AG08396 (cell line): ENCODE measurements around the gene BET1L.
"Not testable (repeated sequence)": the region's sequence is repeated elsewhere in the genome, so short reads cannot be mapped to it uniquely, and the experiment has no call there.

Experiments
- DNase-seq: peaks from one replicate; pipeline ENCODE4 v3.0.0; 2012; ENCODE audit warnings: low spot score, mixed read lengths

Gene BET1L

DNA sequence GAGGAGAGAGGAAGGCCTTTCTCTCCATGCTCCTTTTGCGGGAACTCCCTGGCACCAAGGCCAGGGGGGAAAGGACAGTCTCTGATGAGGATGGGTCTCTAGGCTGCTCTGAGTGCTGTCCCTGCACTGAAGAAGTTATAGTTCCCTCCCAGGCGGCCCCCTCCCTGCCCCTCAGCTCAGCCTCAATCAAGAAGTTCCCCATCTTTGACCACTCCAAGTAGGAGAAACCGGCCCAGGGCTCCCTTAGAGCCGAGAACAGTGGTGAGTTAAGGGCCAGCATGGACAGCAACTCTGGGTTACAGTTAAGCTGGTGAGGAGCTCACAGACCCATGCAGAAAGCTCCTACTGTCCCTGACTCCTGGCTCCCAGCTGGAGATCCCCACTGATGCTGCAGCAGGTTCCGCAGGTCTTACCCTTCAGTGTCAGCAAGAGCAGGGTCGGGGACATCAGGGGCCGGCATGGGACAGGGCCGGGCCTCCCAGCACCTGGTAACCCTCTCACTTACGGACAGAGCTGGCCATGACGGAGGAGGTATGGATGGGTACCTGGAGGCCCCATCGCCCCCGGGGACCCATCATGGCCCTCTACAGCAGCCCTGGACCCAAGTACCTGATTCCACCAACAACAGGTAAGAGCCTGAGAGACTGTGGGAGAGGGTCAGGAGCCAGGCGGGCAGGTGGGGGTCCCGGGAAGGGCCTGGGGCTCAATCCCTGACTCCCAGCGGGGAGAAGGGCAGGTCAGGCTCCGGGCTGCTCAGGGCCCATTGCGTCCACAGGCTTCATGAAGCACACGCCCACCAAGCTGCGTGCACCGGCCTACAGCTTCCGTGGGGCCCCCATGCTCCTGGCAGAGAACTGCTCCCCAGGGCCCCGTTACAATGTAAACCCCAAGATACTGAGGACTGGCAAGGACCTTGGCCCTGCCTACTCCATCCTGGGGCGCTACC is 10.1 kb downstream of the BET1L start:
- no peak for DNase-seq

DNA sequence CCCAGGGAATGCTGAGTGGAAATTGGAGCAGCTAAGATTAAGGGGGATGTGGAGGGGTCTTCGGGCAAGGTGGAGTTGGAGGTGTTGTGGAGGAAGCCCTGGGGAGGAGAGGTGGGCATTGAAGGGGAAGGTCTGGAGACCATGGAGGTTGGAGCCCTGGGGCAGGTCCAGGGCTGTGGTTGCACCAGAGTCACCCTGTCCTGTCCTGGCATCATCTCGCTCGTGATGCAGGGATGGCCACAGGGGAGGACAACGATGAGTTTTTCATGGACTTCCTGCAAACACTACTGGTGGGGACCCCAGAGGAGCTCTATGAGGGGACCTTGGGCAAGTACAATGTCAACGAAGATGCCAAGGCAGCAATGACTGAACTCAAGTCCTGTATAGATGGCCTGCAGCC is 13.7 kb downstream of the BET1L start:
- DNase-seq = not testable (repeated sequence)

DNA sequence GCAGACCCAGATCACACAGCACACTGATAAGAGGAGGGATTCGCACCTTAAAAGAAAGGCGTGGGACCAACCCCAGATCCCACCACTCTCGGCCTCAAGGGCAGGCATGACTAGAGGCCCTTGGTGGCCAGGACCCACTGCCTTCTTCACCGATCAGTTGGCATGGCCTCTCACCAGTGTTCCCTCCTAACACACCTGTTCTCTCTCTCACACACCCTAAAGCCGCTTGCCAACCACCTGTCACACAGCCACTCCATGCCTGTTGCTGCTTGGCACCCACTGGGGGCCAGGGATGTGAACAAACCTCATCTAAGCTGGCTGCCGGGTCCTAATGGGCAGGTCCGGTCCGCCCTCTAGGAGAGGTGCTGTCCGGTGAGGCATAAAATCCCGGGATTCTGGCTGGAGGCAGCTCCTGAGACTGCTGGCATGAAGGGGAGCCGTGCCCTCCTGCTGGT is 14.5 kb downstream of the BET1L start, which contains the start of gene SCGB1C1:
TSS of gene SCGB1C1 (plus strand) at position 405 of the 455 bp plus-strand sequence. CDS start at position 427, 22 bp downstream.
- DNase-seq = not testable (repeated sequence)

DNA sequence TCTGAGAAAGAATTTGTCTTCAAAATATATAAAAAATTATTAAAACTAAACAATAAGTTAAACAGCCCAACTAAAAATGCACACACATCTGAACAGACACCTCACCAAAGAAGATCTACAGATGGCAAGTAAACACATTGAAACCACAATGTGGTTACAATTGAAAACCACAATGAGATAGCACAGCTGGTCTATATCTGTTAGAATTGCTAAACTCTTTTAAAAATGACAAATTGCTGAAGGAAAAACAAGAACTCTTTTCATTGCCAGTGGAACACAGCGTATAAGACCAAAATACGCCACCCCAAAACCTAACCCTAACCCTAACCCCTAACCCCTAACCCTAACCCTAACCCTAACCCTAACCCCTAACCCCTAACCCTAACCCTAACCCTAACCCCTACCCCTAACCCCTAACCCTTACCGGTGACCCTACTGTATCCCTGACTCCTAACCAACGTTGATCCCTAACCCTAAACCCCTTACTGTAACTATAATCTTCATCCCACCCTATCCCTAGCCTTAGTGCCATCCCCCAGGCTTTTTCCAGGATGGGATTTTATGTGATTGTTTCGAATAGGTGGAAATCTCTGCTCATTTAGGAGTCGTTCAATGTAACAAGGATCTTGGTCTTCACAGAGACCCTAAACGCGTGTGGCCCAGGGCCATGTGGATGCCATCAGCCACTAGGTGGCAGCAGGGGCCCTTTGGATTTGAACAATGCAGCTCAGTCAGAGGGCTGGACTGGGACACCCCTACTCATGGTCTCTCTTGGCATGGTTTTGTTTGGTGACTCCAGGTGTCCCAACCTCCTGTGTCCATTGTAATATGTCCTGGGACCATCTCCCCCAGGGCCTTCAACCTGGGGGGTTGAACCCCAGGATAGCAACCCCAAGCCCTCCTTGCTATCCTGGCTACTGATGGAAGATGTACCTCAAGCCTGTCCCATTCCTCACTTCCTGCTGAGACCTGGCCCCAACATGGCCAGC is 15.4 kb downstream of the BET1L start:
- not testable (repeated sequence) for DNase-seq

DNA sequence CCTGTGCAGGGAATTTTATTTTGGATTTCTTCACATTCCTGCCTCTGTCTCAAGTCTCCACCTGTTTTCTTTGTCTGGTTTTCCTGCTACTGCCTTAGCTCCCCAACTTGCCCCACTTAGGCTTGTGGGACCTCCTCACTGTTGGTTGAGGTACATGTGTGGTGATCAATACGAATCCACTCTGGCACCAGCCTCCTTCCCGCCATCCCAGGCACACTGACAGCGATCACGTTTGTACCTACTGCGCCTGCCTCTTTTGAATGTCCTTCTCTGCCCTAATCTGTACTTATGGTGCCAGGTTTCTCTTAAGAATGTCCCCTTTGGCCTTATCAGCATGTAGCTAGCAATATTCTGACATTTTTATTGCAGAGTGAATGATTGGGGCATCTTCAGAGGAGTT is 16.7 kb downstream of the BET1L start:
- not testable (repeated sequence) for DNase-seq

DNA sequence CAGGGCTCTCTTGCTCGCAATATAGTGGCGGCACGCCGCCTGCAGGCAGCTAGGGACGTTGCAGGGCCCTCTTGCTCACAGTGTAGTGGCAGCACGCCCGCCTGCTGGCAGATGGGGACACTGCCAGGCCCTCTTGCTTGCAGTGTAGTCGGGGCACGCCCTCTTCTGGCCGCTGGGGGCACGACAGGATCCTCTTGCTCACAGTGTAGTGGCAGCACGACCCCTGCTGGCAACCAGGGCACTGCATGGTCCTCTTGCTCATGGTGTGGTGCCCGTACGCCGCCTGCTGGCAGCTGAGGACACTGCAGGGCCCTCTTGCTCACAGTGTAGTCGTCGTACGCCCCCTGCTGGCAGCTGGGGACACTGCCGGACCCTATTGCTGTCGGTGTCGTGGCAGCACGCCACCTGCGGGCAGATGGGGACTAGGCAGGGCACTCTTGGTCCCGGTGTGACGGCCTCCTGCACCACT is 17.3 kb downstream of the BET1L start:
- DNase-seq = not testable (repeated sequence)

DNA sequence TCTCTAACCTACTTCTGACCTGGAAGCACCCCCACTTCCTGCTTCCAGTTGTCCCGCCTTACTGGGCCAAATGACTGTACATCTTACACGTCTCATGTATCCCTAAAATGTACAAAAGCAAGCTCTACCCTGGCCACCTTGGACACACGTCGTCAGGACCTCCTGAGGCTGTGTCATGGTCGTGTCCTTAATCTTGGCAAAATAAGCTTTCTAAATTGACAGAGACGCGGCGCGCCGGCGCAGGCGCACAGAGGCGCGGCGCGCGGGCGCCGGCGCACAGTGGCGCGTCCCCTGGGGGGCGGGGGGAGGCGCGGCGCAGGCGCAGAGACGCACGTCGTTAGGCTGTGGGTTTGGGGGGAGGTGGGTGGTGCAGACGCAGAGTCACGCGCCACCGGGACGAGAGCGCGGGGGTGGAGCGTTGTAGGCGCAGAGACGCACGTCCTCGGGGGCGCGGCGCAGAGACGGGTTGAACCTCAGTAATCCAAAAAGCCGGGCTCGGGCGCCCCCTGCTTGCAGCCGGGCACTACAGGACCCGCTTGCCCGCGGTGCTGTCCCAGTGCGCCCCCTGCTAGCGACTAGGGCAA is 17.9 kb downstream of the BET1L start:
- not testable (repeated sequence) for DNase-seq

DNA sequence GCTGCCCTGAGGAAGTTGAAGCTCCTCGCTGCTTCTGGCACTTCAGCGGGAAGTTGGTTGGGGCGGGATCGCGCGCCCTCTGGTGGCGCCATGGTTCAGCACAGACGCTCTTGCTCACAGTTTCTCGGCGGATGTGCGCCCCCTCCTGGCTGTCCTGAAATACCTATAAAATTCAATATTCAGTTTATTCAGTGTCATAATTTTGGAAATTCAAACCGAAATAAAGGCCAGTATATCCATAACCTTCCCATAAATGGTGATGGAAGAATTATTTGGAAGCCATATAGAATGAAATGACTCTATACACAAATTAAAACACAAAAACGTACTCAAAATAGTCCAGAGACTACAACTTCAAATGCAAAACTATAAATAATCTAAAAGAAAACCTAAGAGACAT is 27.0 kb downstream of the BET1L start:
- not testable (repeated sequence) for DNase-seq
